HG03439 (cell line): ENCODE measurements around the gene PUS10.
"Not testable (repeated sequence)": the region's sequence is repeated elsewhere in the genome, so short reads cannot be mapped to it uniquely, and the experiment has no call there.

Experiments
- ATAC-seq: cut with Tn5 transposase; IDR thresholded peaks from one replicate; pipeline ENCODE4 v1.9.1; 2021; ENCODE audit warnings: mild to moderate bottlenecking, moderate library complexity; ENCODE audit not compliant: unreplicated experiment

The PUS10 gene

GRCh38 chr2:60934165-60934722, 83.8 kb downstream of the PUS10 start:
- ATAC-seq, result no peak

- no peak for ATAC-seq
These were observed 85.1 kb downstream of the PUS10 start for GRCh38 chr2:60932954-60933353.

- not testable (repeated sequence) for ATAC-seq
These were observed 86.0 kb downstream of the PUS10 start for GRCh38 chr2:60932061-60932460.

- no peak for ATAC-seq
These were observed 91.1 kb downstream of the PUS10 start for GRCh38 chr2:60926741-60927552.

- no peak for ATAC-seq
These were observed 91.9 kb downstream of the PUS10 start for GRCh38 chr2:60925994-60926740.

GRCh38 chr2:60907329-60907728, 110.7 kb downstream of the PUS10 start:
- no peak for ATAC-seq

- no peak for ATAC-seq
These were observed 111.7 kb downstream of the PUS10 start for GRCh38 chr2:60906395-60906794.

GRCh38 chr2:60905867-60906266, 112.2 kb downstream of the PUS10 start:
- ATAC-seq, result not testable (repeated sequence)

- not testable (repeated sequence) for ATAC-seq
These were observed 116.8 kb downstream of the PUS10 start for GRCh38 chr2:60901296-60901695.

GRCh38 chr2:60899892-60900249, 118.2 kb downstream of the PUS10 start:
- no peak for ATAC-seq

GRCh38 chr2:60899230-60899891, 118.7 kb downstream of the PUS10 start:
- ATAC-seq, result no peak

GRCh38 chr2:60898567-60898966, 119.5 kb downstream of the PUS10 start:
- no peak for ATAC-seq
